ENCODE data around the gene DTX3L.

The DTX3L gene

GRCh38 chr3:122587572-122587971, 23.4 kb downstream of the DTX3L start:
- Histone ChIP-seq H3K9me3 (ENCODE audit: insufficient read depth, low read length) (peaks cover 1% of the 10 kb centered on the region; the same call in 1 of the 2 replicates), H2AFZ (ENCODE audit: low read depth, low read length, severe bottlenecking) (no peak overlapping the region), H3K4me3 (ENCODE audit: insufficient read depth, low read length, poor library complexity, severe bottlenecking) (no peak overlapping the region), H3K27ac (ENCODE audit: low read depth, low read length) (no peak overlapping the region), H3F3A (ENCODE audit: insufficient read depth) (no peaks in the 10 kb centered on the region), H3K9me2 (replicated peaks; ENCODE audit: insufficient read depth, low read length) (no peaks in the 10 kb centered on the region), H3K27me3 (ENCODE audit: low read length) (no peaks in the 10 kb centered on the region), H3K4me2 (ENCODE audit: low read depth, low read length, poor library complexity, severe bottlenecking) (no peak overlapping the region), H3K36me3 (ENCODE audit: low read length) (no peaks in the 10 kb centered on the region), H3K79me2 (ENCODE audit: insufficient read depth, low read length) (no peaks in the 10 kb centered on the region), H3K9ac (ENCODE audit: low read length) (no peak overlapping the region), H4K20me1 (ENCODE audit: low read depth, low read length) (no peaks in the 10 kb centered on the region)
- TF ChIP-seq EZH2phosphoT487 (conservative IDR thresholded peaks at IDR 0.05; ENCODE audit: low read length), result no peak
- no peak for TF ChIP-seq CTCF (IDR thresholded peaks at IDR 0.05; ENCODE audit: insufficient read depth, low read length, poor library complexity, severe bottlenecking)

GRCh38 chr3:122589297-122589696, 25.2 kb downstream of the DTX3L start:
- Histone ChIP-seq H4K20me1 (ENCODE audit: low read depth, low read length) (no peaks in the 10 kb centered on the region), H3K27me3 (ENCODE audit: low read length) (no peaks in the 10 kb centered on the region), H3K4me3 (ENCODE audit: insufficient read depth, low read length, poor library complexity, severe bottlenecking) (no peak overlapping the region), H3K27ac (ENCODE audit: low read depth, low read length) (no peak overlapping the region), H3K9me2 (replicated peaks; ENCODE audit: insufficient read depth, low read length) (no peaks in the 10 kb centered on the region), H3K9me3 (ENCODE audit: insufficient read depth, low read length) (no peaks in the 10 kb centered on the region), H2AFZ (ENCODE audit: low read depth, low read length, severe bottlenecking) (no peak overlapping the region), H3K4me2 (ENCODE audit: low read depth, low read length, poor library complexity, severe bottlenecking) (no peak overlapping the region), H3K79me2 (ENCODE audit: insufficient read depth, low read length) (no peaks in the 10 kb centered on the region), H3K36me3 (ENCODE audit: low read length) (no peaks in the 10 kb centered on the region), H3K9ac (ENCODE audit: low read length) (no peak overlapping the region), H3F3A (ENCODE audit: insufficient read depth) (no peaks in the 10 kb centered on the region)
- TF ChIP-seq CTCF (IDR thresholded peaks at IDR 0.05; ENCODE audit: insufficient read depth, low read length, poor library complexity, severe bottlenecking) (no peak), EZH2phosphoT487 (conservative IDR thresholded peaks at IDR 0.05; ENCODE audit: low read length) (no peak)

GRCh38 chr3:122590610-122591009, 26.5 kb downstream of the DTX3L start:
- no peaks in the 10 kb centered on the region for H3K79me2 ChIP-seq (ENCODE audit: insufficient read depth, low read length)
- H3F3A ChIP-seq (ENCODE audit: insufficient read depth), result no peaks in the 10 kb centered on the region
- H3K4me2 ChIP-seq (ENCODE audit: low read depth, low read length, poor library complexity, severe bottlenecking), result no peak overlapping the region
- no peaks in the 10 kb centered on the region for H3K27me3 ChIP-seq (ENCODE audit: low read length)
- TF ChIP-seq CTCF (IDR thresholded peaks at IDR 0.05; ENCODE audit: insufficient read depth, low read length, poor library complexity, severe bottlenecking) (no peak), EZH2phosphoT487 (conservative IDR thresholded peaks at IDR 0.05; ENCODE audit: low read length) (no peak)
- no peaks in the 10 kb centered on the region for H3K9me2 ChIP-seq (replicated peaks; ENCODE audit: insufficient read depth, low read length)
- no peak overlapping the region for H2AFZ ChIP-seq (ENCODE audit: low read depth, low read length, severe bottlenecking)
- no peak overlapping the region for H3K27ac ChIP-seq (ENCODE audit: low read depth, low read length)
- H3K9me3 ChIP-seq (ENCODE audit: insufficient read depth, low read length), result no peaks in the 10 kb centered on the region
- H3K36me3 ChIP-seq (ENCODE audit: low read length), result no peaks in the 10 kb centered on the region
- H4K20me1 ChIP-seq (ENCODE audit: low read depth, low read length), result no peaks in the 10 kb centered on the region
- H3K9ac ChIP-seq (ENCODE audit: low read length), result no peak overlapping the region
- H3K4me3 ChIP-seq (ENCODE audit: insufficient read depth, low read length, poor library complexity, severe bottlenecking), result no peak overlapping the region
